Left ventricle myocardium inferior (tissue), 1 donor: ENCODE measurements around the gene NUAK1. TPM values are rescaled to one million over a fixed set of nuclear protein-coding genes. Genes with fewer than 3 reads are reported as not detected.

Experiments
- DNase-seq: peaks from one replicate; pipeline ENCODE4 v3.0.0-alpha.2; 2020
- H3K27ac ChIP-seq: fragments of 200-600 bp; replicated peaks from 2 replicates; pipeline ENCODE4 v1.8.0; 2021
- H3K27me3 ChIP-seq: fragments of 200-600 bp; 2 replicates; pipeline ENCODE4 v1.8.0; 2021; ENCODE audit warnings: low read depth
- H3K36me3 ChIP-seq: fragments of 200-600 bp; 2 replicates; pipeline ENCODE4 v1.8.0; 2021
- H3K4me1 ChIP-seq: fragments of 200-600 bp; 2 replicates; pipeline ENCODE4 v1.8.0; 2021
- H3K4me3 ChIP-seq: fragments of 200-600 bp; 2 replicates; pipeline ENCODE4 v1.8.0; 2021; ENCODE audit warnings: mild to moderate bottlenecking, moderate library complexity
- H3K9me3 ChIP-seq: fragments of 200-600 bp; replicated peaks from 2 replicates; pipeline ENCODE4 v1.8.0; 2021
- CTCF ChIP-seq: fragments of 200-600 bp; IDR thresholded peaks from 2 replicates; pipeline ENCODE4 v1.8.0; 2021; ENCODE audit warnings: antibody characterized with exemption, mild to moderate bottlenecking, borderline replicate concordance
- intact Hi-C: fragments of 100-400 bp; cut with micrococcal nuclease; formaldehyde crosslinking; loops from one replicate; pipeline ENCODE4 v1.11.0; 2022
- total RNA-seq: library from RNA; stranded (reverse); fragmentation: NEBNext Ultra II Directional; extraction: Animal tissue kit (Norgen Biotek cat#: 25700); gene quantifications from one replicate; pipeline ENCODE4 v1.2.1, GENCODE V29; 2021
- donor health status: DM: no; HTN: yes; CAD: no; lungs with severe emphysema.

Gene NUAK1
- total RNA-seq, 1 donor from 2014 or later = 42.1 TPM

GRCh38 chr12:106080791-106081170, 58.0 kb downstream of the NUAK1 start:
- Histone ChIP-seq H3K36me3 (peaks cover 47% of the 10 kb centered on the region), H3K9me3 (no peaks in the 10 kb centered on the region), H3K4me1 (peaks cover 90% of the 10 kb centered on the region), H3K4me3 (peak overlapping the region; percentile 10), H3K27ac (peak overlapping the region; percentile 82), H3K27me3 (no peaks in the 10 kb centered on the region)
- no peak for TF ChIP-seq CTCF
- DNase-seq = no peak
- intact Hi-C loops = no loop called here

GRCh38 chr12:106080041-106080790, 58.5 kb downstream of the NUAK1 start:
- intact Hi-C loops = no loop called here

GRCh38 chr12:106079148-106079738, 59.5 kb downstream of the NUAK1 start:
- Histone ChIP-seq H3K9me3 (no peaks in the 10 kb centered on the region), H3K27me3 (no peaks in the 10 kb centered on the region), H3K27ac (peak overlapping the region; percentile 82), H3K36me3 (peaks cover 47% of the 10 kb centered on the region), H3K4me3 (no peak overlapping the region), H3K4me1 (peaks cover 98% of the 10 kb centered on the region)
- TF ChIP-seq CTCF = no peak
- DNase-seq = no peak
- intact Hi-C loops = no loop called here

More at GRCh38 chr12:106080041-106080790, 58.5 kb downstream of the NUAK1 start:
- Histone ChIP-seq H3K9me3 (no peaks in the 10 kb centered on the region), H3K27me3 (no peaks in the 10 kb centered on the region), H3K36me3 (peaks cover 47% of the 10 kb centered on the region), H3K4me3 (peak overlapping the region; percentile 10), H3K4me1 (peaks cover 95% of the 10 kb centered on the region), H3K27ac (peak overlapping the region; percentile 82)
- no peak for DNase-seq
- TF ChIP-seq CTCF = no peak

GRCh38 chr12:106078358-106079010, 60.3 kb downstream of the NUAK1 start:
- Histone ChIP-seq H3K9me3 (no peaks in the 10 kb centered on the region), H3K27me3 (no peaks in the 10 kb centered on the region), H3K4me3 (no peak overlapping the region), H3K27ac (peak overlapping the region; percentile 82), H3K36me3 (peaks cover 40% of the 10 kb centered on the region), H3K4me1 (peaks cover 98% of the 10 kb centered on the region)
- peak; percentile 64 for DNase-seq
- TF ChIP-seq CTCF = no peak
- intact Hi-C loops = no loop called here

- peaks cover 85% of the 10 kb centered on the region for H3K4me1 ChIP-seq
- no peak for TF ChIP-seq CTCF
- intact Hi-C loops = no loop called here
- H3K27ac ChIP-seq = peak overlapping the region; percentile 61
- no peaks in the 10 kb centered on the region for H3K9me3 ChIP-seq
- no peak for DNase-seq
- H3K27me3 ChIP-seq = no peaks in the 10 kb centered on the region
- peaks cover 35% of the 10 kb centered on the region for H3K36me3 ChIP-seq
- H3K4me3 ChIP-seq = no peak overlapping the region
Observed at GRCh38 chr12:106074706-106075392, 63.9 kb downstream of the NUAK1 start.
